GM19025 (cell line): ENCODE measurements around the gene GPC5.
"Not testable (repeated sequence)": the region's sequence is repeated elsewhere in the genome, so short reads cannot be mapped to it uniquely, and the experiment has no call there.

Source experiments
- ATAC-seq: cut with Tn5 transposase; IDR thresholded peaks from one replicate; pipeline ENCODE4 v1.9.1; 2021; ENCODE audit warnings: mild to moderate bottlenecking, low read depth, moderate library complexity; ENCODE audit not compliant: unreplicated experiment

Gene GPC5

DNA sequence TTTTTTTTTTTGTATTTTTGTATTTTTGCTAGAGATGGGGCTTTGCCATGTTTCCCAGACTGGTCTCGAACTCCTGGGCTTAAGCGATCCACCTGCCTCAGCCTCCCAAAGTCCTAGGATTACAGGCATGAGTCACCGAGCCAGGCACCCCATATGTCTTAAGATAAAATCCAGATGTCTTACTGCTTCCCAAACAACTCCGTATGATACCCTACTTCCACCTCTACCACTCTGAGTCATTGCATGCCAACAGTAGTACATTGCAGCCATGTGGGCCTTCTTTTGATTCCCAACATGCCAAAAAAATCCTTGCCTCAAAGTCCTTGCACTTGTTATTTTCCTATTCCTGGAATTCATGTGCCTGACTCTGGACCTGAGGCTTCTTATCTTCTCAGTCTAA, 799.2 kb downstream of the GPC5 start:
- no peak for ATAC-seq

DNA sequence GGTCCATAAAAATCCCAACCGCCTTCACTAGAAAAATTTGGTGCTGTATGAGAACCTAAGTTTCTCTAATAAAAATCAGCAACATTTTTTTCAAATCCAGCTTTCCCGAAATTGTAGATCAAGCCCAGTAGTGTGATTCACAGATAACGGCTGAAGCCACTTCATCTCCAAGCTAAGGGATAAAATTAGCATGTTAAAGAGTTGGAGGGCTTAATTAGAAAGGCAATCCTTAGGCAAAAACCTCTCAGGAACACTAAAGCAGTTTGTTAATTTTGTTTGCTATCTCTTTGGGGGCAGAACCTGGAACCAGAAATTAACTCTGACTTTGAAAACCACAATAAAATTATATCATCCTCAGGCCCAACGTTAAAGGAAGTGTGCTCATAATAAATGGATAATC, 820.2 kb downstream of the GPC5 start:
- no peak for ATAC-seq

DNA sequence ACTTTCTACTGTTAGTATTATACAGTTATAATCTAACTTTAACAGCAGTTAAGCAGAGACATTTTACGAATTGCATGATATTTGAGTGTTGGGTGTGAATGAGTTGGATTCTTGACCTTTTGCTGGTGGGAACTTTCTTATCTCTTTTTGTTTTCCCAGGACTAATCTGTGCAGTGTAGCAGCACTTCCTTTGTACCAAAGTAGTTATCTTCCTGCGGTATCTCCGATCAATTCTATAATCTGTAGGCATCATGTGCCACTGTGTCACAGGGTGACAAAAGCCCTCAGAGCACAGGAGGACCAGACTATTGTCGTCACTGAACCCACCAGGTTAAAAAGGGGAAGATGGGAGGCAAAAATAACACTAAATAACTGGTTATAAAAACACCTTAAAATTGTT, 823.5 kb downstream of the GPC5 start:
- ATAC-seq: no peak

DNA sequence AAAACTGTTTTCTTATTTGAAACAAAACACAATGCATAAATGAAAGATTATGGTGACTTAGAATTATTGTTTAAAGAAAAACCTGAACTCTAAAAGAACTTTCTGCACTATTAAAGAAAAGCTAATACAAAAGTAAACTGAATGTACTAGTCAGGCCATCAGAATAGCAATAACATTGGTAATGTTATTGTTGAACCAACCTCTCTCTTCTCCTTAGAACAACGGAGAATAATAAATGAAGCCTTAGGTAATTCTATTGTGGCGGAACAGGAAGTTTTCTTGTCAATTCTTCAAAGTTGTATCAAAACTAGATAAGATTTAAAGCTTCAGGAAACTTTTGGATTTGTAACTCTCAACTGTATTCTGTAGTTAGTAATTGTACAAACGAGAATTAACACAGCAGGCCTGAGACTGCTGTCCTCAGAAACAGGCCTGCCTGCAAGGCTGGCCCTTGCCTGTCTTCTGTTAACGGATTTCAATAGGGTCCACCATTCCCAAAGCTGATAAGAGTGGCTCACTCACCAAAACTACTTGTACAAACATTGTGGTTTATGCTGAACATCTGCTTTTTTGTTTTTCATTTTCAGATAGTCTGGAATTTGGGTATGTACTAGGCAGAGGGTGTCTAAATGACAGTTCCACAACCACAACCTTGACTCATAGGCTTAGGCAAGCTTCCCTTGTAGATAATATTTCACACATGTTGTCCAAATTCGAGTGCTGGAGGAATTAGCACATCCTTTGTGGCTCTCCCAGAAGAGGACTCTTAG, 825.8 kb downstream of the GPC5 start:
- ATAC-seq: no peak

DNA sequence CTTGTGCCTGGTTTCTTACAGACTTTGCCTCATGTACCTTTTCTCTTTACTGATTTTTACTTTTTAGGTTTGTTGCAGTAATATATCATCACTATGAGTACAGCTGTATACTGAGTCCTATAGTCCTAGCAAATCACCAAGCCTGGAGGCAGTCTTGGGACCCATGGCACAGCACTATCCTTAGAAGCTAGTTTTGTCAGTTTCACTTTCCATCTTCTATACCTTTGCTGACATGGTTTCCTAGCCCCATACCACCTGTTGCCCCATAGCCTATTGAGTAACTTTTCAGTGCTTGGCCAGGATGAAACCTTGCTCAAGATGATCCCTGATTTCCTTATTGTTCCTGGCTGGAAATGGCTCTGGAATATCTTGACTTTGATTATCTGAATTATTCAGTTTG, 826.4 kb downstream of the GPC5 start:
- no peak for ATAC-seq

DNA sequence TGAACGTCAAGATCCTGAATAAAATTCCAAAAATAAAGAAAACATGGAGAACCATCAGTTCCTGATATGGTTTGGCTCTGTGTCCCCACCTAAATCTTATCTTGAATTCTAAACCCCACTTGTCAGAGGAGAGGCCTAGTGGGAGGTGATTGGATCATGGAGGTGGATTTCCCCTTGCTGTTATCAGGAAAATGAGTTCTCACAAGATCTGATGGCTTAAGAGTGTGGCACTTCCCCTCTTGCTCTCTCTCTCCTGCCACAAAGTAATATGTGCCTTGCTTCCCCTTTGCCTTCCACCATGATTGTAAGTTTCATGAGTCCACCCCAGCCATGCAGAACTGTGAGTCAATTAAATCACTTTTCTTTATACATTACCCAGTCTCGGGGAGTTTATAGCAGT, 827.4 kb downstream of the GPC5 start:
- no peak for ATAC-seq

DNA sequence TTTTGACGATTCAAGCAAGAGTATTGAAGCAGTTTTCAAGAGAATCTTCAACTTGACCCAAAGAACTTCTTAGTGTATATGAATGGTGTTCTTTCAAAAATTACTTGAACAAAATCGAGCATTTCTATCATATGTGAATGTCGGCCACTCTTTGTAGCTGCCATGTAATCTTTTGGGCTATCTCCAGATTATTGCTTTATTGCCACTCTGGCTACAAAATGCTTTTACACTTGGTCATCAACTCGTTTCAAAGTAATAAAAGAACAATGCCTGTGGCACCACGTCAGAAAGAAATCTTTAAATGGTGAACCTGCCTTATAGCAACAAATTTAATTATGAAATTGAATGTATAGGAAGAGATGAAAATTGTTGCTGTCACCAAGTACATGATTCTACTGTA, 834.5 kb downstream of the GPC5 start:
- ATAC-seq: no peak

DNA sequence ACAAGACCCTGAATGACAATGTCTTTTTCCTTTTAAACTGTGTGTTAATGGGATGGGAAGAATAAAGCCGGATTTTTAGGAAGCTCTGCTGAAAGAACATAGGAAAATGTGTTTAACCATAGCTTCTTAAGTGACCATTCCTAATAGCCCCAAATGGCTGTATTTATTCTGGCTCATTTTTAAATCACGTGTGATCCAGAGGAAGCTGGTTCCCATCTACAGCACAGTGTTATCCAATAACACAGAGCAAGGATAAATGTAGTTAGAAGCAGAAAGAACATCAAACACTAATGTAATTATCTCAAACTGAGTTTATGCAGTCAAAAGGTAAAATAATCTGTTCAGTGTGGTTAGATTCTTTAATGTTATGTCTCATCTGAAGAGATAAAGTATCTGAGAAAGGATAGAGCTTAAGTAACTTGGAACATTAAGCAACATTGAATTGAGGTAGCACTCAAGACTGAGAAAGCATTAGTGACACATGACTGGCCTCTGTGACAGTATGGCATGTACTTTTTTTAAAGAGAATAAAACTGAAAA, 853.3 kb downstream of the GPC5 start:
- ATAC-seq: no peak

DNA sequence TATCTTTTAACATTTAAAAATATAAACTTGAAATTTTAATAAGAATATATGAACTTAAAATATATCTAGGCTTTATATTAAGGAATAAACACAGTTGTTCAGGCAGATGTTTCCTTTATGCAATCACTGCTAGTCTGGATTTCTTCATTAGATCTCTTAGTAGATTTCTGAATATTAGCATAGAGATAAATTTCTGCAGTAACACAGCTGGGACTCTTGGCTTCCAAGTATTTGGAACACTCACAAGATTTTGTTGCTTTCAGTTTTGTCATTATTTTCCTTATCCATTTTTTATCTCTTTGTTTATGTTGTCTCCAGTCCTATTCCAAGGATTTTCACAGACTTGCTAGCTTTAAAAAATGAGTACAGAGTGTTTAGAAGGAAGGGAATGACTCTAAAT, 857.1 kb downstream of the GPC5 start:
- no peak for ATAC-seq

DNA sequence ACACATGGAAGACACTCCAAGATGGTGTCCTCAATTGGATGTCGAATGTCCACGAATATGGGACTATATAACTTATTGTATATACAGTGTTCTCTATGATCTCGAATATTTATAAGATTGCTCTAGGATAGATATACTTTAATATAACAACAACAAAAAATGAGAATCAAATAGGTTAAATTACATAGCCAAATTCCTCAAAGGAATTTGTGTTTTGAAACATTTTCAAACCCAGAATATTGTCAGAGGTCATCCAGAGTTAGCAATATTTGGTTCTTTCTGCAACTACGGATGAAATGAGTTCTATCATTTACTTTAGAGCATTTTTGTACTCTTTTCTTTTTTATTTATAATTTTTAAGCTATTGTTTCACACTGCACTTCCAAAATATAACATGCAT, 857.8 kb downstream of the GPC5 start:
- no peak for ATAC-seq

DNA sequence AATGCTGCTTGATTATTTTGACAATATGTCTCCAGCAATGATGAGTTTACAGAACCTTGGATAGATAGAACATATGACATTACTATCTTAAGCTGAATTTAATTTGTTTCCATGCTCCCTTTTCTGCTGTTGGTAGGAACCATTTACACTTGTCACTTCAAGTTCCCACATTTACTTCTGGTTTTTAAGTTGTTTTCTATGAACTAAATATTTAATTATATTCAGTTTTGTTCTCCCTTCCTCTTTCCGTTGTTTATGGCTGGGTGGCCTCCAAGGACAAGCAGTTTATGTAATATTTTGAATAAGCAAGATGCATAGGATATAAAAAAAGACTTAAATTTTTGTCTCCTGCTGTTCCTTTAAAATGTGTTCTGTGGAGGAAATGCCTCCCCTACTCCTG, 860.6 kb downstream of the GPC5 start:
- ATAC-seq: no peak

DNA sequence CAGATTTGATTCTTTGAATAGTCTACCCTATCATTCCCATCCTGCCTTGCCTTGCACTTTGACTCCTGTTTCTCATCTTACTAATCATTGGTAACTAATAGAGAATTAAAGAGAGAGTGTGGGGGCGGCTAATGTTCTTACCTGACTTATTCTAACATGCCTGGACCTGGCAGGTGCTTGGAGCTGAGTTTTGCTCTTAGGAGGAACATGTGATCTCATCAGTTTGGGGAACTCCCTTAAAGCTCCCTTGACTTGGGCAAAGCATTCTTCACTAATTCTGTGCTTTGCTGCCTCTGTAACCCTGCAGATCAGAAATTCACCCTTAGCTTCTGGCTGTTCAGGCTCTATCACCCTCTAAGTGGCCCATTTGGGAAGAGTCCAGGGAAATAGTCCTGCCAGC, 861.1 kb downstream of the GPC5 start:
- no peak for ATAC-seq

DNA sequence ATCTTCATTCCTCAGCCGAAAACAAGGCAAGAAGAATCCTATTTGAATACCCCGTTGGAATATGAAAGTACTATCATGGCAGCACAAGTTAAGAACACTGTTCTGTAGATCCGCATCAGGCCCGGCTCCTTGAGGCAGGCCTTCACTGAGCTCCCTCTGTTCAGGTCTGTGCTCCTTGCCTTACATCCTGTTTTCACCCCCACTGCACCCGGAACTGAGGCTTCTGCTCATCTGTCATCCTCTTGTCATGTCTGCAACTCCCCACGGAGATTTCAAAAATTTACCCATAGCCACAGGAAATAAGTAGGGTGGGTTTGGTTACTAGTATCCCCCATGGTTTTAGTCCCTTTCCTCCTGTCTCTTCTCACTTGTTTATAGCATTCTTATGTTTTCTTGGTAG, 861.9 kb downstream of the GPC5 start:
- no peak for ATAC-seq

DNA sequence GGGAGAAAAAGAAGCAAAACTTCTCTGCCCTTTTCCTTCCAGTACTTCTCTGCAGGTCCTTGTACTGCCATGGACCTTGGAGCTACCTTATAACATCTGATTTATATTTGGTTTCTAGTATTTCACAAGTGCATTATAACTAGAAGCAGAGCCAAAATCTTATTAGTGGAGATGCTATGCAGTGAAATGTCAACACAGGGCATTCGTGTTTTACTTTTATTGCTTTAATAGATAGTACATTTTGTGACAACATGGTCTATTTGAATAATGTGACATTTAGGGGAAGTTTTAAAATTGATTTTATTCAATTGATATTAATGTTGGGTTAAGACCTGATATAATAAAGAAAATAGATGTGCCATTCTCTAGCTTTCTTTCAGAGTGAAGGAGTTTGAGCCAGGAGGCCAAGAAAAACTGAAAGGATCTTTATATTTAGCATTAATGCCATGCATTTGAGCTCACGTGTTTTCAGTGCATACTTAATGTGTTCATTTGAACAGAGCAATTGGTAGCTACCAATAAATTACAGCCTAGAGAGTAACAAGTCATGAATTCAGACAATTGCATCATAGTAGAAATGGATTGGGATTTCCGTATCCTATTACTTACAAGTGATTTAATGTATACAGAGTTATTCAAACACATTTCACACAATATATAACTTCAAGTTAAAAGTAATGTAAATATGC, 863.8 kb downstream of the GPC5 start:
- no peak for ATAC-seq

DNA sequence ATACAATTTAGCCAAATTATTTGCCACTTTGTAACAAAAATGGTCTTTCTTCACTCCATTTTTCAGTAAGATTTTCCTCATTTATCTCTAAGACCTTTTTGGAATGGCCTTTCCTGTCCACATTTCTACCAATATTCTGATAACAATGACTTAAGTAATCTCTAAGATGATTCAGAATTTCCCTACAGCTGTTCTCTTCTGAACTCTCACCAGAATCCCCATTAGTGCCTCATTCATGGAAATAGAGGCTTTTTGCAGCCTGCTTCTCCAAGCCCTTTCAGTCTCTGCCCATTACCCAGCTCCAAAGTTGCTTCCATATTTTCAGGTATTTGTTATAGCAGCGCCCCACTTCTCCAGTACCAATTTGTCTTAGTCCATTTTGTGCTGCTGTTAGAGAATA, 867.0 kb downstream of the GPC5 start:
- no peak for ATAC-seq

DNA sequence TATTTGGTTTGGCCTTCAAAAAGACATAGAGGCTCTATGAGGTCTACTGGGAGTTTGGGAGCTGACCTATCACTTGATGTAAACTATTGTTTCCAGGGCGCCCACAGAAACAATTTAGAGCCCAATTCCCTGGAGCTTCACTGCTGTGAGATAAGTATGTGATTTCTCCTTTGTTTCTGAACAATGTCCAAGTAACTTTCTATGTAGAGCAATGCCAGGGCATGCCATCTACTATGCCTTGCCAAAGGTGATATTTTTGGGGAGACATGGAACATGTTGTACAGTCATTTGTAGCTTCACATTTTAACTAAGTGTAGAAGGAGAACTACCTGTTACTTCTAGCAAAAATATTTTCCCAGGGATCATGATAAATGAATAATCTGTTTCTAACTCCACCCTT, 872.6 kb downstream of the GPC5 start:
- no peak for ATAC-seq

DNA sequence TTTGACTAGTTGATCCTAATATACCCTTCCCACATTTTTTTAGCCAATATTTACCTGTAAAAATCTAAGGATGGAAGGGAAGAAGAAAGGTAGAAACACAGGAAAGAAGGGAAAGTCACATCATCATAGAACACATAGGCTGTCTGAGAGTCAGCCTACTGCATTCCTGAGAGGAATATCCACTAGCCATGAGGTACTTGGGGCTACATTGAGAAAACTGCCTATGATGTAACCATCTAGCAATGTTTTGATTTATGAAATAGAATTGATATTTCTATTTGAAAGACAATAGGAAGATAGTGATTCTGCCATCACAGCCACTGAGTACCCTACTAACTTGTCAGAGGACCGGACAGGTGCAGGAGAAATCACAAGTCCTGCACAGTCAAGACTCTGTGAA, 873.8 kb downstream of the GPC5 start:
- no peak for ATAC-seq

DNA sequence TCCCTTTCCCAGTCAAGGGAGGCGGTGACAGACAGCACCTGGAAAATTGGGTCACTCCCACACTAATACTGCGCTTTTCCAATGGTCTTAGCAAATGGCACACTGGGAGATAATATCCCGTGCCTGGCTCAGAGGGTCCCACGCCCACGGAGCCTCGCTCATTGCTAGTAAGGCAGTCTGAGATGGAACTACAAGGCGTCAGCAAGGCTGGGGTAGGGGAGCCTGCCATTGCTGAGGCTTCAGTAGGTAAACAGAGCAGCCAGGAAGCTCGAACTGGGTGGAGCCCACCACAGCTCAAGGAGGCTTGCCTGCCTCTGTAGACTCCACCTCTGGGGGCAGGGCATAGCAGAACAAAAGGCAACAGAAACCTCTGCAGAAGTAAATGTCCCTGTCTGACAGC, 882.6 kb downstream of the GPC5 start:
- ATAC-seq: not testable (repeated sequence)

DNA sequence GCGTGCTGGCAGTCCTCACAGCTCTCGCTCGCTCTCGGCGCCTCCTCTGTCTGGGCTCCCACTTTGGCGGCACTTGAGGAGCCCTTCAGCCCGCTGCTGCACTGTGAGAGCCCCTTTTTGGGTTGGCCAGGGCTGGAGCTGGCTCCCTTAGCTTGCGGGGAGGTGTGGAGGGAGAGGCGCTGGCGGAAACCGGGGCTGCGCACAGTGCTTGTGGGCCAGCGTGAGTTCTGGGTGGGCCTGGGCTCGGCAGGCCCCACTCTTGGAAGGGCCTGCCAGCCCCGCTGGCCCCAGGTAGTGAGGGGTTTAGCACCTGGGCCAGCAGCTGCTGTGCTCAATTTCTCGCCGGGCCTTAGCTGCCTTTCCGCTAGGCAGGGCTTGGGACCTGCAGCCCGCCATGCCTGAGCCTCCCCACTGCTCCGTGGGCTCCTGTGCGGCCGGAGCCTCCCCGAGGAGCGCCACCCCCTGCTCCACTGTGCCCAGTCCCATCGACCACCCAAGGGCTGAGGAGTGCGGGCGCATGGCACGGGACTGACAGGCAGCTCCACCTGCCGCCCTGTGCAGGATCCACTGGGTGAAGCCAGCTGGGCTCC, 892.4 kb downstream of the GPC5 start:
- not testable (repeated sequence) for ATAC-seq

DNA sequence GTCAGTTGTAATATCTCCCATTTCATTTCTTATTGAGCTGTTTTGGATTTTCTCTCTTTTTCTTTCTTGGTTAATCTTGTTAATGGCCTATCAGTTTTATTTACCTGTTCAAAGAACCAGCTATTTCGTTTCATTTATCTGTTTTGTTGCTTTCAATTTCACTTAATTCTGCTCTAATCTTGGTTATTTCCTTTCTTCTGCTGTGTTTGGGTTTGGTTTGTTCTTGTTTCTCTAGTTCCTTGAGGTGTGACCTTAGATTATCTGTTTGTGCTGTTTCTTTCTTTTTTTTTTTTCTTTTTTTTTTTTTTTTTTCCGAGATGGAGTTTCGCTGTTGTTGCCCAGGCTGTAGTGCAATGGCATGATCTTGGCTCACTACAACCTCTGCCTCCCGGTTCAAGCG, 896.1 kb downstream of the GPC5 start:
- not testable (repeated sequence) for ATAC-seq

DNA sequence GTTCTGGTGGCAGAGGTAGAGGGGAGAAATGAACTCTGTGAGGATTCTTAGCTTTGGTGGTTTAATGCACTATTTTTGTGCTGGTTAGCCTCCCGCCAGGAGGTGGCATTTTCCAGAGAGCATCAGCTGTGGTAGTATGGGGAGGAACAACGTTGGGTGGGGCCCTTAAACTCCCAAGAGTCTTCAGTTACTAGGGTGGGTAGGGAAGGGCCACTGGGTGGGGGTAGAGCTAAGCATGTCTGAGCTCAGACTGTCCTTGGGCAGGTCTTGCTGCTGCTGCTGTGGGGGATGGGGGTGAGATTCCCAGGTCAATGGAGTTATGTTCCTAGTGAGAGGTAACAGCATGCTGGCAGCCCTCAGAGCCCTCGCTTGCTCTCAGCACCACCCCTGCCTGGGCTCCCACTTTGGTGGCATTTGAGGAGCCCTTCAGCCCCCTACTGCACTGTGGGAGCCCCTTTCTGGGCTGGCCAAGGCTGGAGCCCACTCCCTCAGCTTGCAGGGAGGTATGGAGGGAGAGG, 897.8 kb downstream of the GPC5 start:
- ATAC-seq: not testable (repeated sequence)
